Measurements from ENCODE around the gene CDK14. TPM values are rescaled to one million over a fixed set of nuclear protein-coding genes. Genes with fewer than 3 reads are reported as not detected.

CDK14 gene
- total RNA-seq, 1 experiment from 2014 or later, result 57.9 TPM

- no peak for TF ChIP-seq ZBTB43 (CRISPR knock-in tag; IDR thresholded peaks at IDR 0.05)
- TF ChIP-seq TEAD4 (CRISPR knock-in tag; IDR thresholded peaks at IDR 0.05), result no peak
- TF ChIP-seq ZBTB21 (CRISPR knock-in tag; IDR thresholded peaks at IDR 0.05; ENCODE audit: borderline replicate concordance), result no peak
- TF ChIP-seq, protein P1, sequence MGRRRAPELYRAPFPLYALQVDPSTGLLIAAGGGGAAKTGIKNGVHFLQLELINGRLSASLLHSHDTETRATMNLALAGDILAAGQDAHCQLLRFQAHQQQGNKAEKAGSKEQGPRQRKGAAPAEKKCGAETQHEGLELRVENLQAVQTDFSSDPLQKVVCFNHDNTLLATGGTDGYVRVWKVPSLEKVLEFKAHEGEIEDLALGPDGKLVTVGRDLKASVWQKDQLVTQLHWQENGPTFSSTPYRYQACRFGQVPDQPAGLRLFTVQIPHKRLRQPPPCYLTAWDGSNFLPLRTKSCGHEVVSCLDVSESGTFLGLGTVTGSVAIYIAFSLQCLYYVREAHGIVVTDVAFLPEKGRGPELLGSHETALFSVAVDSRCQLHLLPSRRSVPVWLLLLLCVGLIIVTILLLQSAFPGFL (CRISPR knock-in tag; IDR thresholded peaks at IDR 0.05; ENCODE audit: borderline replicate concordance), result no peak
Measured at GRCh38 chr7:90584378-90584777, 11.7 kb upstream of the CDK14 start (continued).

GRCh38 chr7:90586091-90586490 is 10.0 kb upstream of the CDK14 start:
- H3K27ac Mint-ChIP-seq, result no peak overlapping the region
- DNase-seq (ENCODE audit: low spot score), result no peak
- ATAC-seq, result no peak
- no peak for TF ChIP-seq IRF2 (CRISPR knock-in tag; IDR thresholded peaks at IDR 0.05; ENCODE audit: borderline replicate concordance, low read depth)
- TF ChIP-seq, protein P2, sequence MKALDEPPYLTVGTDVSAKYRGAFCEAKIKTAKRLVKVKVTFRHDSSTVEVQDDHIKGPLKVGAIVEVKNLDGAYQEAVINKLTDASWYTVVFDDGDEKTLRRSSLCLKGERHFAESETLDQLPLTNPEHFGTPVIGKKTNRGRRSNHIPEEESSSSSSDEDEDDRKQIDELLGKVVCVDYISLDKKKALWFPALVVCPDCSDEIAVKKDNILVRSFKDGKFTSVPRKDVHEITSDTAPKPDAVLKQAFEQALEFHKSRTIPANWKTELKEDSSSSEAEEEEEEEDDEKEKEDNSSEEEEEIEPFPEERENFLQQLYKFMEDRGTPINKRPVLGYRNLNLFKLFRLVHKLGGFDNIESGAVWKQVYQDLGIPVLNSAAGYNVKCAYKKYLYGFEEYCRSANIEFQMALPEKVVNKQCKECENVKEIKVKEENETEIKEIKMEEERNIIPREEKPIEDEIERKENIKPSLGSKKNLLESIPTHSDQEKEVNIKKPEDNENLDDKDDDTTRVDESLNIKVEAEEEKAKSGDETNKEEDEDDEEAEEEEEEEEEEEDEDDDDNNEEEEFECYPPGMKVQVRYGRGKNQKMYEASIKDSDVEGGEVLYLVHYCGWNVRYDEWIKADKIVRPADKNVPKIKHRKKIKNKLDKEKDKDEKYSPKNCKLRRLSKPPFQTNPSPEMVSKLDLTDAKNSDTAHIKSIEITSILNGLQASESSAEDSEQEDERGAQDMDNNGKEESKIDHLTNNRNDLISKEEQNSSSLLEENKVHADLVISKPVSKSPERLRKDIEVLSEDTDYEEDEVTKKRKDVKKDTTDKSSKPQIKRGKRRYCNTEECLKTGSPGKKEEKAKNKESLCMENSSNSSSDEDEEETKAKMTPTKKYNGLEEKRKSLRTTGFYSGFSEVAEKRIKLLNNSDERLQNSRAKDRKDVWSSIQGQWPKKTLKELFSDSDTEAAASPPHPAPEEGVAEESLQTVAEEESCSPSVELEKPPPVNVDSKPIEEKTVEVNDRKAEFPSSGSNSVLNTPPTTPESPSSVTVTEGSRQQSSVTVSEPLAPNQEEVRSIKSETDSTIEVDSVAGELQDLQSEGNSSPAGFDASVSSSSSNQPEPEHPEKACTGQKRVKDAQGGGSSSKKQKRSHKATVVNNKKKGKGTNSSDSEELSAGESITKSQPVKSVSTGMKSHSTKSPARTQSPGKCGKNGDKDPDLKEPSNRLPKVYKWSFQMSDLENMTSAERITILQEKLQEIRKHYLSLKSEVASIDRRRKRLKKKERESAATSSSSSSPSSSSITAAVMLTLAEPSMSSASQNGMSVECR (CRISPR knock-in tag; IDR thresholded peaks at IDR 0.05; ENCODE audit: borderline replicate concordance), result no peak
- TF ChIP-seq FOXP1 (CRISPR knock-in tag; IDR thresholded peaks at IDR 0.05; ENCODE audit: borderline replicate concordance), result no peak
- CTCF ChIA-PET, result no interaction called here
- peaks cover 9% of the 10 kb centered on the region for H3K36me3 Mint-ChIP-seq
- no peak overlapping the region for H3K4me3 Mint-ChIP-seq
- H3K9me3 Mint-ChIP-seq, result peaks cover 9% of the 10 kb centered on the region
- POLR2A ChIA-PET, result no interaction called here
- H3K4me1 Mint-ChIP-seq, result no peaks in the 10 kb centered on the region
- no peaks in the 10 kb centered on the region for H3K27me3 Mint-ChIP-seq (ENCODE audit: low read depth)

DNA sequence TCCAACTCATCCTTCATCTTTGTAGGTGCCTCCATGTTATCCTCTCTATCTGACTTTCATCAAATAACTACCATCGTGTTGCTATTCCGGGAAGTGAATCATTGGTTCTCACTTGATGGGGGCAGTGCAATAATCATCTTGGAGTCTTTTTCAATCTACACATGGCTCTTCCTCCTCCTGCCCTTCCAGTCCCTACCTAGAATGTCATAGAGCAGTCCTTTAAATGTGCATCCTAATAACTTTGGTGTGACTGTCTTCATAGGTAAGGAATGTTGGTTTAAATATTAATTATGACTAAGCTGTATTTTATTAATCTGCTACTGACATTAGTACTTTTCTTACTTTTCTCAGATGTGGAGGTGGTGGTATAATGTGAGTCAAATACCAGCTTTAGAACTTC is 8.4 kb upstream of the CDK14 start:
- no peak for ATAC-seq
- POLR2A ChIA-PET, result no interaction called here
- no peak for DNase-seq (ENCODE audit: low spot score)
- TF ChIP-seq, protein P3, sequence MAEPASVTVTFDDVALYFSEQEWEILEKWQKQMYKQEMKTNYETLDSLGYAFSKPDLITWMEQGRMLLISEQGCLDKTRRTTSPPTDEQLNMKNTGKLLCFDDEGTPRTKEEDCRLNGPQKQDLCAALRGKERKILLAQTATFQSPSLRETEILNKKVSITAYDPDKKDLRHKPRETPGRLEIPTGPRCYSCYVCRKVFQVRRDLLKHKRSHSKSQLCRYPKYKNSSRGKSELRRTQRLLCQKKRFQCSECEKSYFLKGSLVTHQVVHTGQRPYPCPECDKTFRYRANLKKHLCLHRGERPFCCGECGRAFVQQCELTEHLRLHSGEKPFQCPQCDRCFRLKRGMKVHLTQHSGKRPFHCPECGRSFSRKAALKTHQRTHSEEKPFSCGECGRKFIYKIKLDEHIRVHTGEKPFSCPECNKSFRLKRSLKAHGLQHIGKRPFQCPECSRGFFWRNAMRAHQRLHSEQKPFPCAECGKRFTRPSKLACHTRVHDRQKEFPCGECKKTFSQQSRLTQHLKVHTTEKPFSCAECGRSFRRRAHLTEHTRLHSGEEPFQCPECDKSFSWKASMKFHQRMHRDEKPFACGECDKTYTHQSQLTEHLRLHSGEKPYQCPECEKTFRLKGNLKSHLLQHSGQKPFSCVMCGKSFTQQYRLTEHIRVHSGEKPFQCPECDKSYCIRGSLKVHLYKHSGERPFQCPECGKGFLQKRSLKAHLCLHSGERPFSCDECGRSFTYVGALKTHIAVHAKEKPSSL (CRISPR knock-in tag; conservative IDR thresholded peaks at IDR 0.05), result no peak
- TF ChIP-seq ESRRA (CRISPR knock-in tag; IDR thresholded peaks at IDR 0.05; ENCODE audit: borderline replicate concordance) (no peak), FOXK1 (CRISPR knock-in tag; IDR thresholded peaks at IDR 0.05) (no peak), TCF7 (CRISPR knock-in tag; IDR thresholded peaks at IDR 0.05; ENCODE audit: low read depth) (no peak), TP53 (CRISPR knock-in tag; IDR thresholded peaks at IDR 0.05) (no peak), ATF6 (CRISPR knock-in tag; IDR thresholded peaks at IDR 0.05) (no peak), AFF4 (CRISPR knock-in tag; IDR thresholded peaks at IDR 0.05; ENCODE audit: borderline replicate concordance) (no peak)
- peaks cover 9% of the 10 kb centered on the region for H3K36me3 Mint-ChIP-seq
- no peak overlapping the region for H3K4me3 Mint-ChIP-seq
- H3K27ac Mint-ChIP-seq, result no peak overlapping the region
- H3K9me3 Mint-ChIP-seq, result peaks cover 9% of the 10 kb centered on the region
- CTCF ChIA-PET, result no interaction called here
- H3K4me1 Mint-ChIP-seq, result 0 out of 2 replicates have a peak, but pooled peaks cover 3% of the 10 kb centered on the region
- no peaks in the 10 kb centered on the region for H3K27me3 Mint-ChIP-seq (ENCODE audit: low read depth)
